GM15510 (cell line): Measurements from ENCODE around the gene CCDC138.

ENCODE experiments used
- POLR2A ChIP-seq: IDR thresholded peaks from 3 replicates; pipeline ENCODE4 v1.6.1; 2011; ENCODE audit warnings: borderline replicate concordance; ENCODE audit not compliant: insufficient read length; ENCODE audit errors: extremely low read depth

Gene CCDC138

GRCh38 chr2:108906403-108907077 is 120.0 kb downstream of the CCDC138 start:
- TF ChIP-seq POLR2A = no peak

- TF ChIP-seq POLR2A = no peak
These were observed 121.5 kb downstream of the CCDC138 start for GRCh38 chr2:108907822-108908712.

- no peak for TF ChIP-seq POLR2A
These were observed 122.1 kb downstream of the CCDC138 start for GRCh38 chr2:108908713-108909070.

GRCh38 chr2:108909275-108909823 is 122.8 kb downstream of the CCDC138 start:
- no peak for TF ChIP-seq POLR2A

- TF ChIP-seq POLR2A = no peak
These were observed 123.5 kb downstream of the CCDC138 start for GRCh38 chr2:108910011-108910431.

GRCh38 chr2:108910541-108911396 is 124.2 kb downstream of the CCDC138 start:
- no peak for TF ChIP-seq POLR2A

GRCh38 chr2:108911401-108911800 is 124.8 kb downstream of the CCDC138 start:
- no peak for TF ChIP-seq POLR2A

GRCh38 chr2:108911807-108912628 is 125.4 kb downstream of the CCDC138 start:
- TF ChIP-seq POLR2A = no peak

GRCh38 chr2:108912629-108912902 is 126.0 kb downstream of the CCDC138 start:
- TF ChIP-seq POLR2A = no peak

- no peak for TF ChIP-seq POLR2A
These were observed 129.7 kb downstream of the CCDC138 start for GRCh38 chr2:108916122-108916795.

- TF ChIP-seq POLR2A = no peak
These were observed 130.3 kb downstream of the CCDC138 start for GRCh38 chr2:108916796-108917421.

GRCh38 chr2:108917526-108917925 is 131.0 kb downstream of the CCDC138 start:
- no peak for TF ChIP-seq POLR2A

- no peak for TF ChIP-seq POLR2A
These were observed 131.7 kb downstream of the CCDC138 start for GRCh38 chr2:108918156-108918874.

GRCh38 chr2:108918941-108919341 is 132.4 kb downstream of the CCDC138 start:
- no peak for TF ChIP-seq POLR2A
